Activated CD4-positive, CD25-positive, alpha-beta regulatory T cell treated with anti-CD3 and anti-CD28 coated beads, Interleukin-2, amount 50 U/mL, for 16 hours (primary cell): ENCODE measurements around the gene FAM184A.

ENCODE experiments used
- DNase-seq: peaks from one replicate; pipeline ENCODE4 v3.0.0-alpha.2; 2020; ENCODE audit warnings: low read depth, low spot score

Gene FAM184A

GRCh38 chr6:118965371-118965770, 113.1 kb downstream of the FAM184A start:
- no peak for DNase-seq

DNA sequence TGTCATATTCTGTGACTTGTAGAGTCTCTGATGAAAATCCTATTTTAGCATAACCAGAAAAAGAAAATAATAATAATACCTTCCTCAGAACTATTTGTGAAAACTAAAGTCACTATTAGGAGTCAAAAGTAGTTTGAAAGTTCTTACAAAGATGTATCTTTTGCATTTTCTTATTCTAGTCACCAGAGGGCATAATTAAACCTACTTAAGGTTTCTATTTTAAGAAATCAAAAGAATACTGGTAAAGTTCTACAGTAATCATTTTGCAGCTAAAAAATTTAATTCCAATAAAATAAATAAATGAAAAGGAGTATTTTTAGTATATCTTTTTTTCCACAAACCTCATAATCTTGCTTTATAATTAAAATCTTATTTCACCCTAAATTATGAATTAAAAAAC, 115.5 kb downstream of the FAM184A start:
- DNase-seq: no peak

GRCh38 chr6:118959903-118960302, 118.6 kb downstream of the FAM184A start:
- no peak for DNase-seq

- DNase-seq: no peak
These were observed 125.1 kb downstream of the FAM184A start for GRCh38 chr6:118953391-118953790.

DNA sequence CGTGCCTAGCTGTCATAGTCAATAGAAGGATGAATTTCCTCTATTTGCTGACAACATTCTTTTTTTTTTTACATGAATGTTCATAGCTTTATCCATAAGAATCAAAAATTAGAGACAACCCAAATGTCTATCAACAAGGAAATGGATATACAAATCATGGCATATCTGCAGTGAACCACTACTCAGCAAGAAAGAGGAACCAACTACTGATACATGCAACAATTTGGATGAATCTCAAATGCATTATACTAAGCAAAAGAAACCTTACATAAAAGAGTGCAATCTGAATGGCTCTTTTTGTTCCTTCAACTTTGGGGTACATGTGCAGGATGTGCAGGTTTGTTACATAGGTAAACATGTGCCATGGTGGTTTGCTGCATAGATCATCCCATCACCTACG, 125.8 kb downstream of the FAM184A start:
- no peak for DNase-seq

DNA sequence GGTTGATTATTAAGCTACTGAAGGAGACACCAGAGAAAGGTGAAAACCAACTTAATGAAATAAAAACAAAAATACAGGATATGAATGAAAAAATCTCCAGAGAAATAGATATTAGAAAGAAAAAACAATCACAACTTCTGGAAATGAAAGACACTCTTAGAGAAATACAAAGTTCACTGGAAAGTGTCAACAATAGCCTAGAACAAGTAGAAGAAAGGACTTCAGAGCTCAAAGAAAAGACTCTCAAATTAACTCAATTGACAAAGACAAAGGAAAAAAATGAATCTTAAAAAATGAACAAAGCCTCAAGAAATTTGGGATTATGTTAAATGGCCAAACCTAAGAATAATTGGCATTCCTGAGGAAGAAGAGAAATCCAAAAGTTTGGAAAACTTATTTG, 133.2 kb downstream of the FAM184A start:
- DNase-seq: no peak

- no peak for DNase-seq
These were observed 137.7 kb downstream of the FAM184A start for GRCh38 chr6:118940770-118941169.

- DNase-seq: no peak
These were observed 138.8 kb downstream of the FAM184A start for GRCh38 chr6:118939683-118940082.

DNA sequence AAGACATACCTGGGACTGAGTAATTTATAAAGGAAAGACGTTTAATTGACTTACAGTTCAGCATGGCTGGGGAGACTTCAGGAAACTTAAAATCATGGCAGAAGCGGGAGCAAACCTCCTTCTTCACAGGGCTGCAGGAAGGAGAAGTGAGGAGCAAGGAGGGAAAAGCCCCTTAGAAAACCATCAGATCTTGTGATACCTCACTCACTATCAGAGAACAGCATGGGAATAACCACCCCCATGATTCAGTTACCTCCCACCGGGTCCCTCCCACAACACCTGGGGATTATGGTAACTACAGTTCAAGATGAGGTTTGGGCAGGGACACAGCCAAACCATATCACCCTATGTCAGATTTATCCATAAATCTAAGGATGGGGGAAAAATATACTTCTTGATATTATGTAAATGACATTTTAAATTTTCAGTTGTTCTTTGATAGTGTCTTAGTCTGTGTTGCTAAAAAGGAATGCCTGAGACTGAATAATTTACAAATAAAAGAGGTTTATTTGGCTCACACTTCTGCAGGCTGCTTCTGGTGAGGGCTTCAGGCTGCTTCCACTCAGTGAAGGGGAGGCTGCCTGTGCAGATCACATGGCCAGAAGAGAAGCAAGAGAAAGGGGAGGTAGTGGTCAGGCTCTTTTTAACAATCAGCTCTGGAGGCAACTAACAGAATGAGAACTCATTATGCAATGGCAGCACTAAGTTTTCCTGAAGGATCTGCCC, 142.3 kb downstream of the FAM184A start:
- DNase-seq: no peak

DNA sequence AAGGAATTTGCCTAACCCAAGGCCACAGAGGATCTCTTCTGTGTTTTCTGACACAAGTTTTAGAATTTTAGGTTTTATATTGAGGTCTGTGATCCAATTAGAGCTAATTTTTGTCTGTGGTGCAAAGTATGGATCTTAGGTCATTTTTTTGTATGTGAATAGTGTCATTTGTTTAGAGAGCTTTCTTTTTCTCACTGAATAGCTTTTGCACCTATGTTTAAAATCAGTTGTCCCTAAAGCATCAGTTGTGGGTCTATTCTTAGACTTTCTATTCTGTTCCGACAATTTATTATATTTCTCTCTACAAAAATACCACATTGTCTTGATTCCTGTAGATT, 143.2 kb downstream of the FAM184A start:
- DNase-seq: no peak

DNA sequence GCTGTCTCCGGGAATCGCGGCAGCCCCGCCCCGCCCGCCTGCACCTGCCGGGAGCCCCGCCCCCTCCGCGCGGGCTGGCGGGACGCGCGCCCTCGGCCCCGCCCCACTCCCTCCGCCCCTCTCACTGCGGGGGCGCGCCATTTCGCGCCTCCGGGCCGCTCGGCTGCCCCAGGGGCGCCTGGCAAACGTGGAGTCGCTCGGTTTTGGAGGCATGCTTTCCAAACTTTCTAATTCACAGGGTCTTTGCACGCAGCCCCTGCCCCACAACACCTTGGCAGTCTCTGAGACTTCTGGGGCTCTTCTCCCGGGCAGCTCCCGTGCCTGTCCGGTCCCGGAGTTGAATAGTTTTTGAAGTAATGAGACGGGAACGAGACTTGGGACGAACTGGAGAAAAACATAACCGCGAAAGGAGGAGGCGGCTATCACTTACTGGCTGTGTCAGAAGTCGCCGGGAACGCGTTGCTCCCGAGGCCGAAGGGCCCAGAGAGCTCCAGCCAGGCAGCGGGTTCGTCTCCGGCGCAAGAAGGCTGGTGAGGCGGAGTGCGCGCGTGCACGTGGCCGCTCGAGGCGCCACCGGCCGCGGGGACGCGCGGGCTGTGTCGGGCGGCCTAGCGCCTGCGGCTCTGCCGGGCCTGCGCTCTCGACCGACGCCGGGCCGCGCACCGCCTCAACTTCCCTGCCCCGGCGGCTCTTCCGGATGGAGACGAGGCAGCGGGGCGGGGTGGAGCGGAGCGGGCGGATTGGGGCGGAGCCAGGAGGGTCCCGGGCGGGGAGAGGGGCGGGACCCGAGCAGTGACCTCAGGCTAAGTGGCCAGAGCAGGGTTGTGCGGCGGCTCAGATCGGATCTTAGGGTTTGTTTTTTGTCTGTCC, 143.8 kb downstream of the FAM184A start, which contains the start of gene MCM9:
Gene MCM9, minus strand, starts transcription at position 699 of the 870 bp plus-strand sequence. CDS start 3,436 bp downstream, outside the sequence.
- peak; percentile 71 for DNase-seq

DNA sequence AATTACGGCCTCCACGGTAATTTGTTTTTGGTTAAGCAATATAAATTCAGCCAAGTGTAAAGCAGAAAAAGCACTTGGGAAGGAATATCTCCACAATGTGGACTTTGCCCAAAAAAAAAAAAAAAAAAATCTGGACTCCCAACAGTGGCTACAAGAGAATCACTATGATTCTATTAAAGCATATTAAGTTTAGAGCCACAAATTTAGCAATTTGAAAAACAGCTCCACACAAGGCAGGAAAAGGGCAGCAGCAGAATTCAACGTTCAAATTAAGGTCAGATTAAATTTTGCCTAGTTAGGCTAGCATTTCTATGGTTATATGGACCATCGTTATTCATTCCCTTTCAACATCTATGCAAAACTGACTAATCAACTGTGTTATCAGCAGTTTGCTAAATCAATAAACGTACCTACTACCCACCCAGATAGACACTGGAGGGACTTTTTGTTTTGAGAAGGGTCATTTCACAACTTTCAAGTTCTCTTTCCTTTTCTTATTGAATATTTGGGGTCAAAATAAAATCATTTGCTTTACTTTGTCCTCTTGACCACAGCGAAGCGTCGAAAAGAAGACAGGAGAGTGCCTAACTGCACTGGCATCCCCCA, 144.5 kb downstream of the FAM184A start:
- no peak for DNase-seq

DNA sequence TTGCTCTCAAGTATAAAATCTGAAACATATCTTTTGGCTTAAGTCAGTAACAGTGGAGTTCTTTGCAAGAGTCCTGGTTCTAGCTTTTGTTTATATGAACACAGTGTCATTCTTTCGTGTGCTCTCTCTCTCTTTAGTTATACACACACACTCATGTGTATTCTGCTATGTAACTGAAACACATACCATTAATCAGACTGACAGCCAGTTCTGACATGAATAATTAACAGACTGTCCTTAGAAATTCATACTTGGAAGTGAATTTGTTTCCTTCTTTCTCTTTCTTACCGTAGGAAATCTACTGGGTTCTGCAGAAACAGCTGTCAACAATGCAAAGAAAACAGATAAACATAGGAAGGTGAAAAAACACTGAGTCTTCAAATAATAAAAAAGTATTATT, 146.0 kb downstream of the FAM184A start:
- DNase-seq: no peak

DNA sequence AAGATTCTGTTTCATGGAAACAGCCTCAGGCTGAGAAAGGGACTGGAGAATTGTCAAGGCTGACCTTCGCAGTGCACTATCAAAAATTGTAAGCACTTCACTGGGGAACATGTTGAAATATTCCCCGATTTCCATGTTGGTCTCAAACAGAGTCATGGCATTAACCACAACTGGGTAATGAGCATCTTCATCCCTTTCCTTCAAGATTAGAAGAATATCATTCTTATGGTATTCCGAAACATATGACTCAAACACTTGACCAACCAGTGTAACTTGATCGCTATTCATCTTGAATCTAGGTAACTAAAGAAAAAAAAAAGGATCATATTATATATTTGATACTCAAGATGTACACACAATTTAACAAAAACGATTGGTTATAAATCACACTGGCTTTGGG, 147.0 kb downstream of the FAM184A start:
- no peak for DNase-seq

GRCh38 chr6:118930680-118931079, 147.8 kb downstream of the FAM184A start:
- no peak for DNase-seq

DNA sequence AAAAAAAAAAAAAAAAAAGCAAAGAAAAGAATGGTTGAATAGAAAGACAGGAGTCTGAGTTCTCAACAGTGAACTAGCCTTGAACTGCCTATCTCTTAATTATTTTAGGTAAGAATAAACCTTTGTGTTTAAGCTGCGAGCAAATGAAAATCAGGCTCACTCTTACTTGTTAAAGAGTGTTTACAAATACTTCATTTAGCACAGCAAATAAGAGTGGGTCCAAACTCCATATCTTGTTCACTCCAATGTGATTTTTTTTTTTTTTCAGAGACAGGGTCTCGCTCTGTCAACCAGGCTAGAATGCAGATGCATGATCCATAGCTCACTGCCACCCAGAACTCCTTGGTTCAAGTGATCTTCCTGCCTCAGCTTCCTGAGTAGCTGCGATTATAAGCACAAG, 155.4 kb downstream of the FAM184A start:
- no peak for DNase-seq

DNA sequence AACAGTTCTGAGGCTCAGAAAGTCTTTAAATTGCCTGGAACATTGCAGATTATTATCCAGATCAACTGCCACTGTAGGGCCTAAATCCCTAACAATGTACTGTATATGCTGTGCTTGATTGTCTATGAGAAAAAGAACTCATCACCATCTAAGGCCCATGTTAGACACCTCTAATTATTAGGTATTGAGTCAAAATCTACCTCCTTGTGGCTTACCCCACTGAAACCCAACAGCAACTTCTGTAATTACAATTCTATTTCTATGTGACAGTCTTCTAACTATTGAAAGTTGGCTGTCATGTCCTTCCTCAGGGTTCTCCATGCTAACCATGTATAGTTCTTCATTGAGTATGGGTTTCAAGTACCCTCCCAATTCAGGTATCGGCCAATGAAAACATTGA, 157.4 kb downstream of the FAM184A start:
- DNase-seq: no peak

DNA sequence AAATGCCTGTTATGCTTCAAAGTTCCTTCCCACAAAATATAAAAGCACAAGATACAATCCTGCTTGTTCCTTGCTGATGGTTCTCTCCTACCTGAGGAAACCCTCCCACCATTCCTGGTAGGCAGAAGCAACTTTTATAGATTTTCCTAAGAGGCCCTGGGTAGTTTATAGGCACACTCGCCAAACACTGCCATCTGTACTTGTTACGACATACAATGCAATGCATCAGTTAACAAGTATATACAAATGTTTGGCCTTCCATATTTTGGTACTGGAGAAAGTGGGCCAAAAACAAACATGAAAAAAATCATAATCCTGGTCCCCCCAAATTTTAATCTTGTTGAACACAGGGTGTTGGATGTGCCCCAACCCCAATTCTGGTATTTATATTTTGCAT, 160.1 kb downstream of the FAM184A start:
- DNase-seq: no peak

DNA sequence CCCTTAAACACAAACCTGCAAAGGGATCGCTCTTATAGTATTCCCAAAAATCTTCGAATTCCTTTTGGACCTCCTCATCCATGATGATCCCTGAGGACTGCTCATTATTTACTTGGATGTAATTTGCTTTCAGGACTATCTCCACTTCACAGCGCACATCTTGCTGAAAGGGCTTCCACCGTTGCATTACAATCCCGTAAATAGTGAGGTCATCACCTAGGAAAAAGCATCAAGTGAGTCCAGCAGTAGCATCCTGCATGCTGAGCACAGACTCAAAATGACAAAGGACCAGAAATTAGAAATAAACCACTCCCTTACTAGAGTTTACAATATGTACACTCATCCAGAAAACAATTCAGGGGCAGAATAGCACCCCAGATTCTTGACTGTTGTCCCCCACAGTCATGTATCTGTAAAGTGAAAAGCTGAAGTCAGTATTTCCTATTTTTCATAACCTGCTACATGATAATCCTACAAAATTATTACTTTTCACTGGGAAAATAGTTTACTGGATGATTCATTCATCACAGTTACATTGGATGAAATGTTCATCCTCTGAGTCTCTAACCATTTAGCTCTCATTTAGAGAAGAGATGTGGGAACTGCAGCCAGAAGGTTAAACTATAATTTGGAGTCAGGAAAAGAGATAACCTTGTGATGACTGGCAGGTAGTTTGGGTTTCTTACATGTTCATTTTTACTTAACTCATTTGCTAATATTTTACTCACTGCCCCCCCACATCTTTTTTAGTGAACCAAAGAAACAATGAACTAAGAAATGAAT, 160.7 kb downstream of the FAM184A start:
- no peak for DNase-seq

DNA sequence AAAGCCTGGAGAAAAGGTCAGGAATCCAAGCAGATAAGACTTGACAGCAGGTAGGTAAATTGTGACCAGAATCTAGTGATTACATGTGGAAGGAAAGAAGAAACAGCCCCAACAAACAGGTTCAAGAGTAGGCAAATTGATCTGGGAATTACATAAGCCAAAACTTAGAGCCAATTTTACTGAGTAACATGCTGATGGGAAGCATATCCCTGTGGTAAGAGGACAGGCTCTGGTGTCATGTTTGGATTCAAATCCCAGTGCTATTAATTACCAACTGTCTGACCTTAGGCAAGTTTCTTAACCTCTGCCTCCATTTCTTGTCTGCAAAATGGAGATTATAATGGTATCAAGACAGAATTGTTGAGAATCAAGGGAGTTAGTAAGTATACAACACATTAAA, 163.9 kb downstream of the FAM184A start:
- DNase-seq: no peak

DNA sequence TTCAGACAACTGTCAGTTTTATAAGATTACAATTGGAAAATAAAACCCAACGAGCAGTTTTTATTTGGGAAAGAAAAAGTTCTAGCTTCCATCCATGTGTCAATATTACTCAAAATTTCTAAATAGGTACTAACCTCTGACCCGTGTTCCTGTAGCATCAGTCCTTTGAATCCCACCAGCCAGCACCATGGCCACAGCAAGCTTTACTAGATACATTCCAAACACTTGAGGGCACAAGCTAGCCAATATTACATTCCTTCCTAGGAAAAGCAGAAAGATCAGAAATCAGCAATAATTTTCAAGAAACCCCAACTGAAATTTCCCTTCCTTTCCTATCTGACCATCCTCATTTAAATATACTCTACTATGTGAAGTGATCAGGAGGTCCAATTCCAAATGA, 165.3 kb downstream of the FAM184A start:
- no peak for DNase-seq

GRCh38 chr6:118912646-118913045, 165.8 kb downstream of the FAM184A start:
- DNase-seq: no peak
